Lung (tissue), 12 donors: ENCODE data around the gene HK3. TPM values are rescaled to one million over a fixed set of nuclear protein-coding genes. Genes with fewer than 3 reads are reported as not detected.

Source experiments
- ATAC-seq: fragments of 200-7000 bp; cut with Tn5 transposase; one replicate; pipeline ENCODE4 v1.9.1; 2020; ENCODE audit warnings: moderate number of reproducible peaks; ENCODE audit not compliant: insufficient read depth, low FRiP score
- DNase-seq, 3 donors: peaks; one replicate each; pipeline ENCODE4 v3.0.0-alpha.2; 2013 to 2017
- H3K27ac ChIP-seq, 2 donors: one replicate each; pipeline ENCODE4 v1.5.1; 2013; ENCODE audit warnings: mild to moderate bottlenecking in 2 of 2, moderate library complexity in 2 of 2, control low read depth in 1 of 2, inconsistent platforms in 1 of 2, low read depth in 1 of 2, low read length in 1 of 2
- H3K27me3 ChIP-seq, 3 donors: one replicate each; pipeline ENCODE4 v1.5.1; 2013; ENCODE audit warnings: low read length in 2 of 3; ENCODE audit not compliant: control insufficient read depth in 3 of 3, insufficient read depth in 3 of 3
- H3K36me3 ChIP-seq, 4 donors: one replicate each; pipeline ENCODE4 v1.5.1; 2013; ENCODE audit warnings: low read length in 4 of 4, mild to moderate bottlenecking in 1 of 4, moderate library complexity in 1 of 4; ENCODE audit not compliant: control insufficient read depth in 4 of 4, insufficient read depth in 4 of 4
- H3K4me1 ChIP-seq, 5 donors: one replicate each; pipeline ENCODE4 v1.5.1; 2013; ENCODE audit warnings: low read length in 5 of 5, mild to moderate bottlenecking in 2 of 5, moderate library complexity in 1 of 5; ENCODE audit not compliant: control insufficient read depth in 5 of 5, insufficient read depth in 5 of 5
- H3K4me3 ChIP-seq: one replicate; pipeline ENCODE4 v1.5.1; 2013; ENCODE audit warnings: mild to moderate bottlenecking, control low read depth, moderate library complexity
- H3K9ac ChIP-seq, 2 donors: one replicate each; pipeline ENCODE4 v1.5.1; 2013; ENCODE audit warnings: low read length in 2 of 2, control low read depth in 1 of 2; ENCODE audit not compliant: insufficient read depth in 1 of 2
- H3K9me3 ChIP-seq, 4 donors: one replicate each; pipeline ENCODE4 v1.5.1; 2013; ENCODE audit warnings: low read length in 3 of 4, mild to moderate bottlenecking in 1 of 4, moderate library complexity in 1 of 4; ENCODE audit not compliant: control insufficient read depth in 4 of 4, insufficient read depth in 3 of 4
- CTCF ChIP-seq: IDR thresholded peaks from 2 replicates; pipeline ENCODE4 v1.5.1; 2012; ENCODE audit warnings: mild to moderate bottlenecking; ENCODE audit errors: control extremely low read depth, extremely low read depth
- WGBS, 2 donors: extraction: QIAGEN DNeasy Blood & Tissue Kit; methylation state at CpG; one replicate each; pipeline ENCODE4 v1.1.7; 2013; 5-methylcytosine and 5-hydroxymethylcytosine counted together
- polyA plus RNA-seq, 2 donors: library from polyadenylated mRNA; stranded (reverse); fragments of 200-250 nt; gene quantifications; one replicate each; pipeline ENCODE4 v1.2.1, GENCODE V29; 2013
- total RNA-seq, 2 donors: library from RNA; depleted of rRNA in 1 of 2; stranded (reverse); fragments of >200 nt in 1 of 2; gene quantifications; one replicate each; pipeline ENCODE4 v1.2.1, GENCODE V29; 2014 to 2021
- donor health status: control.
- donor health status: control.
- donor health status: Bipolar disorder and iron deficiency.
- donor health status: healthy.
- donor health status: DM: yes; HTN: yes; CAD: no.

The HK3 gene
- total and polyA plus RNA-seq, 4 donors, result 9.2 to 260 (median 83.8) TPM

GRCh38 chr5:176888016-176888864 lies 10.9 kb downstream of the HK3 start:
- no peak overlapping the region for H3K9ac ChIP-seq
- H3K36me3 ChIP-seq, result no peaks in the 10 kb centered on the region
- DNase-seq (no peak), ATAC-seq (no peak)
- H3K27ac ChIP-seq, result no peak overlapping the region
- no peak overlapping the region for H3K4me3 ChIP-seq
- H3K27me3 ChIP-seq, result no peaks in the 10 kb centered on the region
- H3K9me3 ChIP-seq, result no peaks in the 10 kb centered on the region
- peaks cover 0 to 3% (median 0%) of the 10 kb centered on the region in 5 donors for H3K4me1 ChIP-seq
- 90 to 91% methylated on average over 27 of the region's 27 CpGs for WGBS, 2 donors
- TF ChIP-seq CTCF, result no peak

GRCh38 chr5:176887252-176887849 lies 11.8 kb downstream of the HK3 start:
- H3K36me3 ChIP-seq, result no peaks in the 10 kb centered on the region
- no peak for ATAC-seq
- WGBS, 2 donors, result 92 to 93% methylated on average over 28 of the region's 28 CpGs

DNA sequence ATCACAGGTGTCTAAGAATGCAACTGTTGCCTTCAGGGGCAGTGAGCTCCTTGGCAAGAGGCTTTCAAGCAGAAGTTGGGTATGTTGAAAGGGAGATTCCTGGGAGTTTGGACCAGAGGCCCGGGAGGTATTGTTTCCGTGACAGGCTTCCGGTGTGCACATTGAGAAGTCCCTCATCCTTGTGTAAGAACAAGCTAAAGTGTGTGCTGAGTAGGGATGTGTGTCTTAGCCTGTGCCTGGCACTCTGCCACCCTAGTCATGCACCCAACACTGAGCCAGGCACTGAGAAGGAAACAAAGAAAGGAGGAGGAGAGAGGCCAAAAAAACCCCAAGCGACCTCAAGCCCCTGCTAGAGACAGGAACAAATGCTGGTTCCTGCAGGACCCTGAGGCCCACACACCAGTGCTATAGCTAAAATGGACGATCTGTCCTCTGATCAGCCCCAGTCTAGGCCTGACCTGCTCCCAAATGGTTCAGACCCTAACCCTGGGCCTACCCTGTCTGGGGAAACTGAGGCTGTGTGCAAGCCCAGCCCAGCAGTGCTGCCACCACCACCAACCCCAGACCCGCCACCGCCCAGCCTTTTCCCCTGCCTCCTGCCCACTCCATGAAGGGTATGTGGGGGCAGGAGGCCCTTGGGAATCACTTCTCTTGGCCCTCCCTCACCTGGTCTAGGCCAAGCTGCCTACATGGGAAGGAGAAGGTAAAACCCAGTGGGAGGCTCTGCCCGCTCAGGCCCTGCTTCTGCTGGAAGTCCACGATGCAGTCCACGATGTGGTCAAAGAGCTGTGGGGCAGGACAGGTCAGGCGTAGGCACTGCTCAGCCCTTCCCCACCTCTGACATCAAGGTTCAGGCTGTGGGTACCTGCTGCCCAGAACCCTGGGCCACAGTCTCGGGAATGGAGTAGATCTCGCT lies 12.6 kb downstream of the HK3 start:
- ATAC-seq (no peak), DNase-seq (no peak)

More at GRCh38 chr5:176887252-176887849, 11.8 kb downstream of the HK3 start:
- peak in 1 of 3 donors; percentile 10 for DNase-seq
- H3K9ac ChIP-seq, result no peak overlapping the region
- no peaks in the 10 kb centered on the region for H3K9me3 ChIP-seq
- H3K4me1 ChIP-seq, result peaks cover 0 to 3% (median 0%) of the 10 kb centered on the region in 5 donors
- no peak overlapping the region for H3K27ac ChIP-seq
- H3K4me3 ChIP-seq, result no peak overlapping the region
- no peak for TF ChIP-seq CTCF
- H3K27me3 ChIP-seq, result no peaks in the 10 kb centered on the region

More for the DNA sequence above, 12.6 kb downstream of the HK3 start:
- no peaks in the 10 kb centered on the region for H3K36me3 ChIP-seq
- no peak overlapping the region for H3K9ac ChIP-seq
- no peaks in the 10 kb centered on the region for H3K27me3 ChIP-seq
- H3K4me3 ChIP-seq, result no peak overlapping the region
- H3K4me1 ChIP-seq, result peaks cover 0 to 3% (median 0%) of the 10 kb centered on the region in 5 donors
- WGBS, 2 donors, result 86 to 89% methylated on average over 13 of the region's 13 CpGs
- no peak for TF ChIP-seq CTCF
- H3K9me3 ChIP-seq, result no peaks in the 10 kb centered on the region
- no peak overlapping the region for H3K27ac ChIP-seq
